Activated naive CD4-positive, alpha-beta T cell treated with anti-CD3 and anti-CD28 coated beads for 36 hours (primary cell): ENCODE data around the gene LSM3. TPM values are rescaled to one million over a fixed set of nuclear protein-coding genes. Genes with fewer than 3 reads are reported as not detected.

ENCODE experiments used
- CTCF ChIA-PET: fragments of 350-600 bp; sonication (Branson Sonifier 250); formaldehyde crosslinking; loops from one replicate; lab custom pipeline; 2021; ENCODE audit warnings: antibody characterized with exemption; lab: Charles Lee
- DNase-seq: peaks from one replicate; pipeline ENCODE4 v3.0.0-alpha.2; 2020
- H3K27ac Mint-ChIP-seq: one replicate; pipeline ENCODE4 v1.8.0; 2021; ENCODE audit warnings: mild to moderate bottlenecking, mixed read lengths
- H3K27me3 Mint-ChIP-seq: one replicate; pipeline ENCODE4 v1.8.0; 2021; ENCODE audit warnings: low read depth, mixed read lengths
- H3K36me3 Mint-ChIP-seq: one replicate; pipeline ENCODE4 v1.8.0; 2021; ENCODE audit warnings: low read depth, mixed read lengths
- H3K4me1 Mint-ChIP-seq: one replicate; pipeline ENCODE4 v1.8.0; 2021; ENCODE audit warnings: low read depth, mixed read lengths
- H3K4me3 Mint-ChIP-seq: one replicate; pipeline ENCODE4 v1.8.0; 2021; ENCODE audit warnings: mild to moderate bottlenecking, moderate library complexity, mixed read lengths
- H3K9me3 Mint-ChIP-seq: one replicate; pipeline ENCODE4 v1.8.0; 2021; ENCODE audit warnings: mixed read lengths
- intact Hi-C: fragments of 100-400 bp; cut with micrococcal nuclease; formaldehyde crosslinking; loops from one replicate; pipeline ENCODE4 v1.15.1; 2023
- total RNA-seq, 2 experiments: library from RNA; stranded (reverse); gene quantifications; one replicate each; pipeline ENCODE4 v1.2.3, GENCODE V29; 2021

The LSM3 gene
- total RNA-seq, 2 experiments from 2014 or later: 26.1 to 26.2 TPM

GRCh38 chr3:14169435-14169834, 9.2 kb upstream of the LSM3 start:
- Mint-ChIP-seq H3K27me3 (no peaks in the 10 kb centered on the region), H3K9me3 (no peaks in the 10 kb centered on the region), H3K27ac (no peak overlapping the region), H3K4me1 (peaks cover 28% of the 10 kb centered on the region), H3K4me3 (no peak overlapping the region), H3K36me3 (peaks cover 69% of the 10 kb centered on the region)
- intact Hi-C loops: no loop called here
- DNase-seq: no peak
- CTCF ChIA-PET: no interaction called here

DNA sequence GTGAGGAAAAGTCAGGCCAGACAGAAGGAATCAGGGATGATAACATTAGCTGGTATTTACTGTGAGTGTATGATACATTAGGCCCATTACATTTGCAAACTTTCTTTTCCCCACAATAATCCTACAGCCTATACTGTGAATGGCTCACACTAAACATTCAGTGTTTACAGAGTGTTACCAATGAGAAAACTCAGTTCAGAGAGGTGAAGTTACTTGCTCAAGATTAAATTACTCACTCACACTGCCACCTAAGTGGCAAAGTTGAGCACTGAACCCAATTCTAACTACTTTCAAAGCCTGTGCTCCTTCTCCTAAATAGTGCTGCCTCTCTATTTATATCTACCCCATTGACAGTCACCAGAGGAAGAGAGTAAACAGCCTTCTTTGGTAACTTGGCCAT, 8.7 kb upstream of the LSM3 start:
- Mint-ChIP-seq H3K9me3 (no peaks in the 10 kb centered on the region), H3K27me3 (no peaks in the 10 kb centered on the region), H3K4me1 (peaks cover 31% of the 10 kb centered on the region), H3K4me3 (no peak overlapping the region), H3K36me3 (peaks cover 64% of the 10 kb centered on the region), H3K27ac (no peak overlapping the region)
- CTCF ChIA-PET: no interaction called here
- no peak for DNase-seq
- intact Hi-C loops: no loop called here

DNA sequence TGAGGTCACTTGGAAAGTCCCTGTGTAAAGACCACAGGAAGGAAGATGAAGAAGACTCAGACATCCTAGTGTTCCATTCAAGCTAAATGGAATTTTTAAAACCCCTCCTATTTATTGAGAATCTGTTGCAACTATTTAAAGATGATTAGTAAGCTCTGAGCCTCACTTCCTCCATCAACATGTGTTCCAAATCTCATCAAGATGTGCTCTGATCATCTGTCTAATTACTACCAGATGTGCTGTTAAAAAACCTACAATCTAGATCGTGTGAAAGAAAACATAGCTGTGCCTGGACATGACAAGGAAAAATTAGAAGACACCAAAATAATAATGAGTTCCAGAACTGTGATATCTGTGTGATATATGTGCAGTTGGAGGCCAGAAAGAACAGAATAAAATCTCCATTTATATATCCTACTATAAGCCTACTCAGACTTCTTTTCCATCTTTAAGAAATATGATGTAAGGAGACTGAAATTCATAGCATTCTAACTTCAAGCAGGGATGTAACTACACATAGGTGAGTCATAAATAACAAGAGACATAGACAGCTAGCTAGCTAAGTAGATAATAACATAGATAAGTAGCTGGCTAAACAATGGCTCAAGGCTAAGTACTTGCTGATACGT, 8.0 kb upstream of the LSM3 start:
- H3K27ac Mint-ChIP-seq: no peak overlapping the region
- H3K4me3 Mint-ChIP-seq: no peak overlapping the region
- CTCF ChIA-PET: interaction anchor here (0.8 kb wide), 1 partner anchor 33 kb away, joined by 3 read pairs; no protein-coding TSS in a partner anchor
- intact Hi-C loops: no loop called here
- DNase-seq: no peak
- H3K27me3 Mint-ChIP-seq: no peaks in the 10 kb centered on the region
- H3K9me3 Mint-ChIP-seq: no peaks in the 10 kb centered on the region
- H3K4me1 Mint-ChIP-seq: peaks cover 39% of the 10 kb centered on the region
- H3K36me3 Mint-ChIP-seq: peaks cover 59% of the 10 kb centered on the region

DNA sequence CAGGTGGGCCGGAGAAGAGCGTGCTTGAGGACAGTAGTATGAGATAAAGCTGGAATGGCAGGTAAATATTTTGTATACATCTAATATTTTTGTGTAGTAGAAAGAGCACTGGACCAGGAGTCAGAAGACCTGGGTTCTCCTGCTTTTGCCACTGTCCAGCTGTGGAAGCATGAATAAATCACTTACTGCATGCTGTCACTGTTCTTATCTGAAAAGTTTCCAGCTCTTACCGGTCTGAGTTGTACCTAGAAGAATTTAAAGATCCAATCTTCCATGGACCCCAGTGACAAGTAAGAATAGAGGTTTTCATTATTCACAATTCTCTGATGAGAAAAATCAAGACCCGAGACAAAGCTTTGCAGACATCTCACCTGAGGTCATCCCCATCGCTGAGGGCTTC, 6.1 kb upstream of the LSM3 start:
- Mint-ChIP-seq H3K36me3 (peaks cover 50% of the 10 kb centered on the region), H3K4me3 (no peak overlapping the region), H3K27me3 (no peaks in the 10 kb centered on the region), H3K9me3 (no peaks in the 10 kb centered on the region), H3K27ac (no peak overlapping the region), H3K4me1 (peaks cover 56% of the 10 kb centered on the region)
- CTCF ChIA-PET: interaction anchor here (0.6 kb wide), 1 partner anchor 337 kb away, joined by 3 read pairs; no protein-coding TSS in a partner anchor
- DNase-seq: no peak
- intact Hi-C loops: no loop called here

DNA sequence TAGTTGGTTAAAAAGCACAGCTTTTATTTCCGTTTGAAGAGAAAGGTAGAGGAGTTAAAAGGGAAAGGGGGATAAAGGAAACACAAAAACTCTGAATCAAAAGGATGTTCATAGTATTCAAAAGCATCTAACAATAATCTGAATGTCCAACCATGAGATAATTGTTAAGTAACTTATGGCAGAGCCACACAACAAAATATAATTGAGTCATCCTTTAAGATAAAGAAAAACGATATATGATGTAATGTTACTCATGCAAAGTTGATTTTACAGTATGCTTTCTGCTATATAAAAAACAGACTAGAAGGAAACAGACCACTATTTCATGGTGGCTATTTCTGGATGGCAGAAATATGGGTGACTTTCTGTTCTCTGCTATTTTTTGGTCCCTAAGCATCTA, 4.1 kb upstream of the LSM3 start:
- Mint-ChIP-seq H3K9me3 (no peaks in the 10 kb centered on the region), H3K27me3 (no peaks in the 10 kb centered on the region), H3K4me3 (no peak overlapping the region), H3K36me3 (peaks cover 46% of the 10 kb centered on the region), H3K4me1 (peaks cover 58% of the 10 kb centered on the region), H3K27ac (peak overlapping the region; percentile 10)
- intact Hi-C loops: no loop called here
- no peak for DNase-seq
- CTCF ChIA-PET: interaction anchor here (1.1 to 1.7 kb wide), 3 partner anchors 27 to 278 kb away, joined by 3 to 6 read pairs (median 3); no protein-coding TSS in a partner anchor

DNA sequence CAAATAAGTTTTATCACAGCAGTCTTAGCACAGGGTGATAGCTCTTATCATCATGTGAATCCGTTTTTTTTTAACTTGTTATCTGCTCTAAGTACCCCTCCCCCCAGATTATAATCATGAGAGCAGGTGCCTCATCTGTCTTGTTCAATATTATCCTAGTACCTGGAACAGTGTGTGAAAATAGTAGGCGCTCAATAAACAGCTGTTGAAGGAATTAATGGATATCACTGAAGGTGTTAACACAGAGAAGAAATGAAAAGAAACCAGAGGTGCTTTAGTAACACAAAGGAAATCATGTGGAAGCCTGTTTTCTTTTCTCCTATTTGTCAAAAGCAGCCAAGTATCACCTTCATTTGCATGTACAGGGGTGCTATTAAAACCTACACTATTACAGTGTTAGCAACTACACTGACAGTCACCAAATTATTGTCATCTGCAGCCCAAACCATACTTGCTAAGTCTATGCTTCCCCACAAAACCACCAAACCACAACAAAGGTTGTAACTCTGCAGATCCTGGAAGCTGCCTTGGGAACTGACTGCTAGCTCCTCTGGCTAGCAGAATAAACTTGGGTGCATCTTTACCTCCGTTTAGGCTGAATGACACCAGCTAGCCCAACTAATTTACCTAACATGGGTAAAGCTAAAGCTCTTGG, 3.1 kb upstream of the LSM3 start:
- no peaks in the 10 kb centered on the region for H3K9me3 Mint-ChIP-seq
- H3K27me3 Mint-ChIP-seq: no peaks in the 10 kb centered on the region
- H3K4me3 Mint-ChIP-seq: peak overlapping the region; percentile 7
- intact Hi-C loops: loop anchor here (1.0 to 5.0 kb wide), 4 partner anchors 31 to 1333 kb away; partner anchors contain the start of genes MRPS25, NUP210 and RPL32
- CTCF ChIA-PET: interaction anchor here (1.0 to 1.7 kb wide), 4 partner anchors 26 to 295 kb away, joined by 3 to 6 read pairs (median 4); partner anchors contain the start of gene CHCHD4
- DNase-seq: peak; percentile 80
- H3K27ac Mint-ChIP-seq: peak overlapping the region; percentile 23
- peaks cover 39% of the 10 kb centered on the region for H3K36me3 Mint-ChIP-seq
- peaks cover 58% of the 10 kb centered on the region for H3K4me1 Mint-ChIP-seq

DNA sequence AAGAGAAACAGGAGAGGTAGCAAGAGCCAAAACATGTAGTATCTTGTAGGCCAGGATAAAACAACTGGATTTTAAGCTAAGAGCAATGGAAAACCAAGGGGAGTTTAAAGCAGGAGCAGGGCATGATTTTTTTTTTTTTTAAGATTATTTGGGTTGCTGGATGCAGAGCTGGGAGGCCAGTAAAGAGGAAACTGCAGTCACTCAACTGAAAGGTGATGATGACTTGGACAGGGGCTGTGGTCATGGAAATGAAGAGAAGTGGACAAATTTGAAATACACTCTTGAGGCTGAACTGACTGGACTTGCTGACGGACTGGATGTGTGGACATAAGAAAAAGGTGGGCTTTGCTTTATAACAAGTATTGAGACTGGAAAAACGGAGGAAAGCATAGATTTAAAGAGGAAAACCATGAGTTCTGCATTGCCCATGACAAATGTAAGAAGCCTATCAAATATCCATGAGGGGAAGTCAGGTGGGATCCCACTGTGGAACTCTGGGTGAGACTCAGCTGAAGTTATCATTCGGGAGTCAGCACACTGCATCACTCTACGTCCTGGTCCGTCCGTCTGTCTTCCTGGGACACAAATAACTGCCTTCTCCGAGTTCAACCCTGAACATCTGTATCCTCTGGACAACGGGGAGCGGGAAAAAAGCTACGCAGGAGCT, 904 bp upstream of the LSM3 start:
- Mint-ChIP-seq H3K27me3 (no peaks in the 10 kb centered on the region), H3K9me3 (no peaks in the 10 kb centered on the region), H3K27ac (peak overlapping the region; percentile 98), H3K4me1 (peaks cover 63% of the 10 kb centered on the region), H3K36me3 (peaks cover 30% of the 10 kb centered on the region), H3K4me3 (peak overlapping the region; percentile 96)
- CTCF ChIA-PET: interaction anchor here (0.7 to 1.1 kb wide), 2 partner anchors 54 to 283 kb away, joined by 3 read pairs; no protein-coding TSS in a partner anchor
- intact Hi-C loops: loop anchor here (1.0 to 5.0 kb wide), 11 partner anchors 53 to 1335 kb away; partner anchors contain the start of genes CCDC174, CHCHD4, MRPS25 and NUP210
- no peak for DNase-seq

- intact Hi-C loops: loop anchor here (5.0 kb wide), 3 partner anchors 757 to 1337 kb away; partner anchors contain the start of genes MRPS25, NUP210 and RPL32
- no peak for DNase-seq
- Mint-ChIP-seq H3K36me3 (peaks cover 33% of the 10 kb centered on the region), H3K4me3 (peak overlapping the region; percentile 96), H3K4me1 (peaks cover 63% of the 10 kb centered on the region), H3K27ac (peak overlapping the region; percentile 98), H3K27me3 (no peaks in the 10 kb centered on the region), H3K9me3 (no peaks in the 10 kb centered on the region)
- CTCF ChIA-PET: interaction anchor here (0.8 to 1.9 kb wide), 5 partner anchors 24 to 299 kb away, joined by 3 to 13 read pairs (median 3); partner anchors contain the start of genes CHCHD4, TMEM43 and WNT7A
Measured at GRCh38 chr3:14179114-14179465, 473 bp downstream of the LSM3 start.

DNA sequence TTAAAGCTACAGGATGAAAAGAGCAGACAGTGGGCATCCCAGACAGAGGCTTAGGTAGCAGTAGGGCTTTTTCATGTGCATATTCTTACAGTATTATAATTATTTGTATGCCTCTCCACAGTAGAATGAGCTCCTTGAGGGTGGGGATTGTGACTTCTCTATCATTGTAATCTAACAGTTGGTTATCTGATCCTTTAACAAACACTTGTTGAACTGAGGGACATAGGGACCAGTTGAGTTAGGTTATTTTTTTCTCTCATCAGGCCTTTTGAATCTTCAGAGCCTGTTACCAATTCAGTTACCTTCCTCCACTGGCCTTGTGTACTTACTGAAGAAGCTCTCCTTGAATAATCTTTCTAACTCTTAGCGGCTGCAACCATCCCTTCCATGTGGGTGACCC, 1.2 kb downstream of the LSM3 start:
- no peak for DNase-seq
- CTCF ChIA-PET: interaction anchor here (0.8 to 1.9 kb wide), 2 partner anchors 24 to 294 kb away, joined by 3 to 13 read pairs; no protein-coding TSS in a partner anchor
- intact Hi-C loops: loop anchor here (5.0 kb wide), 3 partner anchors 757 to 1337 kb away; partner anchors contain the start of genes MRPS25, NUP210 and RPL32
- peak overlapping the region; percentile 96 for H3K4me3 Mint-ChIP-seq
- no peaks in the 10 kb centered on the region for H3K27me3 Mint-ChIP-seq
- H3K27ac Mint-ChIP-seq: peak overlapping the region; percentile 98
- peaks cover 34% of the 10 kb centered on the region for H3K36me3 Mint-ChIP-seq
- H3K4me1 Mint-ChIP-seq: peaks cover 57% of the 10 kb centered on the region
- no peaks in the 10 kb centered on the region for H3K9me3 Mint-ChIP-seq

- DNase-seq: no peak
- H3K9me3 Mint-ChIP-seq: no peaks in the 10 kb centered on the region
- no peak overlapping the region for H3K27ac Mint-ChIP-seq
- CTCF ChIA-PET: no interaction called here
- peaks cover 37% of the 10 kb centered on the region for H3K36me3 Mint-ChIP-seq
- H3K4me3 Mint-ChIP-seq: no peak overlapping the region
- intact Hi-C loops: no loop called here
- H3K27me3 Mint-ChIP-seq: no peaks in the 10 kb centered on the region
- peaks cover 46% of the 10 kb centered on the region for H3K4me1 Mint-ChIP-seq
Measured at GRCh38 chr3:14181253-14181652, 2.6 kb downstream of the LSM3 start.

GRCh38 chr3:14183015-14183577, 4.5 kb downstream of the LSM3 start:
- no peak overlapping the region for H3K27ac Mint-ChIP-seq
- no peaks in the 10 kb centered on the region for H3K27me3 Mint-ChIP-seq
- H3K4me1 Mint-ChIP-seq: peaks cover 40% of the 10 kb centered on the region
- no peak overlapping the region for H3K4me3 Mint-ChIP-seq
- CTCF ChIA-PET: interaction anchor here (0.7 kb wide), 1 partner anchor 21 kb away, joined by 3 read pairs; no protein-coding TSS in a partner anchor
- H3K9me3 Mint-ChIP-seq: no peaks in the 10 kb centered on the region
- intact Hi-C loops: no loop called here
- peaks cover 36% of the 10 kb centered on the region for H3K36me3 Mint-ChIP-seq
- DNase-seq: no peak
